HG03196 (cell line): ENCODE data around the gene NDUFB4.
A peak's percentile ranks its signal among the peaks of the same experiment; 100 is the strongest.
"Not testable (repeated sequence)": the region's sequence is repeated elsewhere in the genome, so short reads cannot be mapped to it uniquely, and the experiment has no call there.

Experiments used
- ATAC-seq: cut with Tn5 transposase; IDR thresholded peaks from one replicate; pipeline ENCODE4 v1.9.1; 2021; ENCODE audit not compliant: unreplicated experiment

The NDUFB4 gene

GRCh38 chr3:120569222-120570057, 26.7 kb upstream of the NDUFB4 start:
- no peak for ATAC-seq

GRCh38 chr3:120572027-120572426, 24.1 kb upstream of the NDUFB4 start:
- ATAC-seq: no peak

- ATAC-seq: no peak
Measured at GRCh38 chr3:120587332-120587975, 8.7 kb upstream of the NDUFB4 start.

DNA sequence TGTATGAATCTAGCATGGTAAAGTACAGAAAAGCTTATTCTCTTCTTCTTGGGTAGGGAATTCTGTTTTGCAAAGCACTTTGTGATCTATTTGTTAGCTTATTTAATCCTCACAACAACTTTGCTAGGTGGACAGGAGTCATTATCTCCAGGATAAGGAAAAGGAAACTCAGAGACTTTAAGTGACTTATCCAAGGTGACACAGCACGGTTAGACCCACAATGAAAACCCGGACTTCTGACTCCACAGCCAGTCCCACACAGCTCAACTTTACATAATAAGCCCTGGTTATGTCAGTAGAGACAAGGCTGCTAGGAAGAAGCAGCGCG, 384 bp upstream of the NDUFB4 start:
- ATAC-seq: no peak

GRCh38 chr3:120596853-120597223, 702 bp downstream of the NDUFB4 start:
- ATAC-seq: no peak

DNA sequence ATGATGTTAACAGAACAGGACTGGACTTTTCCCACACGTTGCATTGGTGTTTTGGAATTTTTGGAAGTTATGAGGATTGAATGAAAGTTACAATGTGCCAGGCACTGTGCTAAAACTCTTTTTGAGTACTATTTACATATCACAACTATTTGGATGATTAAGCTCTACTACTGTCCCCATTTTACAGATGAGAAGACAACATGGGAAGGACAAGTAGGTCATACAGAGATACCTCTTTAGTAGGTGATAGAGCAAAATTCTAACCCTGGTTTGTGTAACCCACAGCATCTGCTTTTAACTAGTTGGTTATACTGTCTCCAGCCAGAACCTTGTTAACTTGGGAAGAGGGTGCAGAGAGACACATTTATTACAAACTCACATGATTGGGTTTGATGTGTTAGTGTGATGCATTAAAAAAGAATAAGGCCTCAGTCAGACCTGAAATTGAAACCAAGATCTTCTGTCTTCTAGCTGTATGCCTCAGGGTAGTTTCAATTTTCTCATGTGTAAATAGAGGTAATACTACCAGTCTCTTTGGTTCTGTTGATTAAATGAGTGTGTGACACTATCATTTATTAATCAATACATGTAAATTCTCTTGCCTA, 1.4 kb downstream of the NDUFB4 start:
- peak; percentile 42 for ATAC-seq

DNA sequence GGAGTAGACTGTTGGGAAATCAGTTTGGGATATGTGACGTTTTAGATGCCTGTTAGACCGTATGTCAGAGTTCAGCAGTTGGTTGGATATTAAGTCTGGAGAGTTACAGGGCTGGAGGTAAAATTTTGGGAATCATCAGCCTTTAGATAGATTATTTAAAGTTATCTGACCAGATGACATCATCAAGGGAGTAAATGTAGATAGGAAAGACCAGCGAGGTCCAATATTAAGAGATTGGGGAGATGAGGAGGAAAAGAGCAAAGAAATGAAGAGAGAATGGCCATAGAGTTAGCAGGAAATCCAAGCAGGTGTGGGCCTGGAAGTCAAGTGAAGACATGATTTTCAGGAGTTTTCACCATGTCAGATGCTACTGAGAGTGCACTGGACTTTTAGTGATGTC, 3.1 kb downstream of the NDUFB4 start:
- ATAC-seq: no peak

- no peak for ATAC-seq
Measured at GRCh38 chr3:120601554-120601953, 5.4 kb downstream of the NDUFB4 start.

GRCh38 chr3:120602682-120603081, 6.5 kb downstream of the NDUFB4 start:
- ATAC-seq: no peak

- no peak for ATAC-seq
Measured at GRCh38 chr3:120604382-120604781, 8.2 kb downstream of the NDUFB4 start.

GRCh38 chr3:120604784-120605183, 8.6 kb downstream of the NDUFB4 start:
- no peak for ATAC-seq

GRCh38 chr3:120608506-120608905, 12.4 kb downstream of the NDUFB4 start:
- ATAC-seq: no peak

- ATAC-seq: no peak
Measured at GRCh38 chr3:120614765-120615164, 18.6 kb downstream of the NDUFB4 start.

- ATAC-seq: no peak
Measured at GRCh38 chr3:120615847-120616609, 19.9 kb downstream of the NDUFB4 start.

DNA sequence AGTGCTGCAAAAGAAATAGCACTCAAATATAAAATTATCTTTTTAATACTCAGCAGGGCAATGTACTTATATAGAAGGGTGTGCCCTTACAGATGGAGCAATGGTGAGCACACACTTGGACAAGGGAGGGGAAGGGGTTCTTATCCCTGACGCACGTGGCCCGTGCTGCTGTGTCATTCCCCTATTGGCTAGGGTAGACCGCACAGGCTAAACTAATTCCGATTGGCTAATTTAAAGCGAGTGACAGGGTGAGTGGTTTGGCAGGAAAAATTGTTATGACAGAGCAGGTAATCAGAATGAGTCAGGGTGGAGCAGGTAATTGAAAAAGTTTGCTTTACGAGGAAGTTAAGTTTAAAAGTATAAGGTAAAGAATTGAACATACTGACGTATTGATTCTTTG, 20.6 kb downstream of the NDUFB4 start:
- not testable (repeated sequence) for ATAC-seq

DNA sequence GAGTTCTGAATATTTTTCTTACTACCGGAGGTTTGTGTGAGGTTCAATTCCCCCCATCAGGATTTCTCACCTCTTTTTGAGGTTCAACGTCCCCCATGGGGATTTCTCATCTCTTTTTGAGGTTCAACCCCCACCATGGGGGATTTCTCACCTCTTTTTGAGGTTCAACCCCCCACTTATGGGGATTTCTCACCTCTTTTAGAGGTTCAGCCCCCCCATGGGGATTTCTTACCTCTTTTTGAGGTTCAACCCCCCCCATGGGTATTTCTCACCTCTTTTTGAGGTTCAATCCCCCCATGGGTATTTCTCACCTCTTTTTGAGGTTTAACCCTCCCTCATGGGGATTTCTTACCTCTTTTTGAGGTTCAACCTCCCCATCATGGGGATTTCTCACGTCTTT, 26.3 kb downstream of the NDUFB4 start:
- ATAC-seq: no peak

DNA sequence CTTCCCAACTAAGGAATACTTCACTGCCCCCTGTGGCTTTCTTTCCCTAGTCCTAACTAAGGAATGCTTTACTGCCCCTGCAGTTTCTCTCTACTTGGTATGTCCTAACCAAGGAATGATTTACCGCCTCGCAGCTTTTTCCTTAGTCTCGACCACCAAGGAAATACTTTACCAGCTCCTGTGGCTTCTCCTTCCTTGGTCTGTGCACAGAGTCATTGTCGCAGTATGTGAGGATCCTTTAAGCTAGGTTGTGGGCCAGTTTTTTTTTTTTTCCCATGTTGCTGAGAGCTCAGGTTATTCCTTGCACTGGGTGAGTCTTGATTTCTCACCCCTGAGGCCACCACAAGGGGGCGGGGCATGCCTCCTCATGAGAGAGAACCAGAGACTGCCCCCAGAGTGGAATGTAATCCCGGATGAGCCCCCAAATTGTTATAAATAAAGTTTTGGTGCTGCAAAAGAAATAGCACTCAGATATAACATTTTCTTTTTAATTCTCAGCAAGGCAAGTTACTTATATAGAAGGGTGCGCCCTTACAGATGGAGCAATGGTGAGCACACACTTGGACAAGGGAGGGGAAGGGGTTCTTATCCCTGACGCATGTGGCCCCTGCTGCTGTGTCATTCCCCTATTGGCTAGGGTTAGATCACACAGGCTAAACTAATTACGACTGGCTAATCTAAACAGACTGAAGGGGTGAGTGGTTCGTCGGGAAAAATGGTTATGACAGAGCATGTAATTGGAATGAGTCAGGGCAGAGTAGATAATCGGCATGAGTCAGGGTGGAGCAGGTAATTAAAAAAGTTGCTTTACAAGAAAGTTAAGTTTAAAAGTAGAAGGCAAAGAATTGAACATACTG, 27.0 kb downstream of the NDUFB4 start:
- ATAC-seq: no peak

- ATAC-seq: no peak
Measured at GRCh38 chr3:120623727-120624093, 27.6 kb downstream of the NDUFB4 start.

GRCh38 chr3:120625159-120625586, 29.0 kb downstream of the NDUFB4 start:
- ATAC-seq: no peak

- no peak for ATAC-seq
Measured at GRCh38 chr3:120634539-120634938, 38.4 kb downstream of the NDUFB4 start.
